ENCODE results near the gene PI4KB. TPM values are rescaled to one million over a fixed set of nuclear protein-coding genes. Genes with fewer than 3 reads are reported as not detected.

PI4KB gene
- total and polyA plus RNA-seq, 2 of the 4 experiments (the other 2 are of a cell fraction) = 82.4 to 94.5 TPM

DNA sequence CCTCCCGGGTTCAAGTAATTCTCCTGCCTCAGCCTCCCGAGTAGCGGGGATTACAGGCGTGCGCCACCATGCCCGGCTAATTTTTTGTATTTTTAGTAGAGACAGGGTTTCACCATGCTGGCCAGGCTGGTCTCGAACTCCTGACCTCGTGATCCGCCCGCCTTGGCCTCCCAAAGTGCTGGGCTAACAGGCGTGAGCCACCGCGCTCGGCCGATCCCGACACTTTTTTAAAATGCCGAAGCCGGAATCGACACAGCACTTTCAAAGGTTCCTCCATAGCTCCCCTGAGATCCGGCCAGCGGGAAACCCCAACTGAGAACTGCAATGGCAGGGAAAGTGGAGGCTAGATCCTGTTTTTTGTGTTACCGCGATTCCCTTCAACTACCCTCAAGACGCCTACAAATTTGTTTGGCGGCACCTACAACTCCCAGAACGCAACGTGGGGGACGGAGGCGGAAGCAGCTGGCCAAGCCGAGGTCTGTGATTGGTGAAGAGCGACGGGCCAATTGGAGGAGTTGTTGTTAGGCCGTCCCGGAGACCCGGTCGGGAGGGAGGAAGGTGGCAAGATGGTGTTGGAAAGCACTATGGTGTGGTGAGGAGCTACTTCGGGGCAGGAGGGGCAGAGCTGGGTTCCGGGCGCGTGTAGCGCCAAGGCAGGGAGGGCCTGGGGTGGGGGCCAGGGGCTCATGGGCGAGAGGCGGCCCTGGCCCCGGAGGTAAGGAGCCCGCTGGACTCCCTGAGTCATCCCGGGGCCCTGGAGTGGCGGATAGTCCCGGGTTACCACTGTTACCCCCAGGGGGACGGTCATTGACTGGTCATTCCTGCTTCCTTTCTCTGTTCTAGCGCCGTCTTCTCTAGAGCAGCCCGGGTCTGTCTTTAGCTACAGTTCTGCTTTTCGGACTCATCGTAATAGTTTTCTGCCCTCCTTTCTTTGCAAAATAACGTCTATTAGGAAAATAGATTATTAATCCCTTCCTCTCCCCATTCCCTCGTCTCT is 72.7 kb downstream of the PI4KB start, which contains the start of gene PSMD4 (continued):
- TF ChIP-seq NFE2L2 (IDR thresholded peaks at IDR 0.05; ENCODE audit: low read depth, low read length) (no peak), CEBPB (IDR thresholded peaks at IDR 0.05; ENCODE audit: low read depth, low read length) (no peak), SMC3 (IDR thresholded peaks at IDR 0.05; ENCODE audit: low read depth, low read length) (no peak), BHLHE40 (IDR thresholded peaks at IDR 0.05; ENCODE audit: low read depth, low read length) (no peak)

Measured in IMR-90 (cell line).